HG02642 (cell line): Measurements from ENCODE around the gene KRT82.

Experiments used
- ATAC-seq: cut with Tn5 transposase; IDR thresholded peaks from one replicate; pipeline ENCODE4 v1.9.1; 2021; ENCODE audit warnings: mild to moderate bottlenecking; ENCODE audit not compliant: unreplicated experiment, poor library complexity

Gene KRT82

DNA sequence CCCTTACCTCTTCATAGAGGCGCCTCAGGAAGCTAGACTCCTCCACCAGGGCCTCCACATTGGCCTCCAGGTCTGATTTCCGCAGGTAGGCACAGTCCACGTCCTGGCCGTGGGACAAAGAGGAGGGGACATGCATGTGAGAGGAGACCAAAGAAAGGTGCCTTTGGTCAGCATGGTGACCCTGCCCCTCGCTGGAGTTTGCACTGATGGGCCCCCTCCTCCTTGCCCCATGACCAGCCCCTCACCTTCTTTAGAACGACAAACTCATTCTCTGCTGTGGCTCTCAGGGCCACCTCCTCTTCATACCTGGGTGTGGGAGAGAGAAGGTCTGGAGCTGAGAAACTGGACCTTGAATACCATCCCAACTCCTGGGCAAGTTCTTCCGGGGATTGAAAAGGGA lies 42.1 kb downstream of the KRT82 start:
- no peak for ATAC-seq

GRCh38 chr12:52363111-52363679 lies 42.9 kb downstream of the KRT82 start:
- ATAC-seq, result no peak

GRCh38 chr12:52362118-52362726 lies 43.9 kb downstream of the KRT82 start:
- no peak for ATAC-seq

GRCh38 chr12:52361553-52361952 lies 44.6 kb downstream of the KRT82 start:
- ATAC-seq, result no peak

- no peak for ATAC-seq
Observed at GRCh38 chr12:52360663-52361271, 45.4 kb downstream of the KRT82 start.

- no peak for ATAC-seq
Observed at GRCh38 chr12:52360106-52360662, 46.0 kb downstream of the KRT82 start.

- no peak for ATAC-seq
Observed at GRCh38 chr12:52359621-52360061, 46.5 kb downstream of the KRT82 start.

DNA sequence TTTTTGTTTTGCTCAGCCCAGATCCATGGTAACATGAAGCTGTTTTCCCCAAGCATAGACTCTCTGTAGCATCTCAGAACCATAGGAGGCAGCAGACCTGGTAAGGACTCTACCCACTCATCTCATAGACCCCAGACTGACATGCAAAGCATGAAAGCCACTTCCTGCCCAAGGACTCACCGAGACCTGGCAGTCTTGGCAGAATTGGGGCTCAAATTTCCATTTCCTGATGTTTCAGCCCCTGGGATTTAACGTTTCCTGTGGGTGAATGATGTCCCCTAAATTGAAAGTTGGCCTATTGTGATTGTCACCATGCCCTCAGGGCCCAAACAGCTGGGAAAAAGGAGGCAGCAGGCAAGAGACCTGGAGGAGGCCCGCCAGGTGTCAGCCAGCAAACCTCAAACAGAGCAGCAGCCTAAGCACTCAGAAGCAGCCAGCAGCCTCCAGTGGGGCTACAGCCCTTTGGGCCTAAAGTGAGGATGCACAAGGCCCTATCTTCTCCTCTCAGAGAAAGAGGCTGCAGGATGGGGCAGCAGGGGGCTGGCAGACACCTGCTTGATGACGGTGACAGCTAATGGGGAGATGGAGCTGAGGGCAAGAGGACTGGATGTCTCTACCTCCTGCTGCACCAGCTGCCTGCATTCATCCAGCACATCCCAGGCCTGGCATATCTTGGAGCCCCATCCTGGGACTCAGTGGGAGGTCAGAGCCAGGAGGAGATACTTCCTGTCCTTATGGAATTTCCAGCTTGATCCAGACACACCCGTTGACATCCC lies 47.4 kb downstream of the KRT82 start:
- ATAC-seq, result peak; percentile 95

- ATAC-seq, result no peak
Observed at GRCh38 chr12:52356762-52357580, 49.2 kb downstream of the KRT82 start.

- no peak for ATAC-seq
Observed at GRCh38 chr12:52356031-52356761, 49.9 kb downstream of the KRT82 start.

- ATAC-seq, result no peak
Observed at GRCh38 chr12:52355176-52355575, 51.0 kb downstream of the KRT82 start.

DNA sequence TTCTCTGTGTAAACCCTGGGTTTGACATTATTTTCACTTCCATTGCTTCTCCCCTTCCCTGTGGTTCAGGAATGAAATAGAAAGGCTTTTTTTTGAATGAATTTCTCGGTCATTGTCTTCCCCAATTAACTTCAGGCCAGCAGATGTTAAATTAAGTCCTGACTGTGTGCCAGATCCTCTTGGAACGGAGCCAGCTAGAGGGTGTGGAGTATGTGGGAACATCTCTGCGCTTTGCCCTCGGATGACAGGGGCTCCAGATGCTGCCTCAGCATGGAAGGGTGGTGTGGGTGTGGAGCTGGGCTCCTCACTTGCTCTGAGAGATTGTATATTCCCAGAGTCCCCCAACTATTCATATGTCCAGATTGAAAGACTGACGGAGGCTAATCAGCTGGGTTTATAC lies 51.9 kb downstream of the KRT82 start:
- no peak for ATAC-seq

DNA sequence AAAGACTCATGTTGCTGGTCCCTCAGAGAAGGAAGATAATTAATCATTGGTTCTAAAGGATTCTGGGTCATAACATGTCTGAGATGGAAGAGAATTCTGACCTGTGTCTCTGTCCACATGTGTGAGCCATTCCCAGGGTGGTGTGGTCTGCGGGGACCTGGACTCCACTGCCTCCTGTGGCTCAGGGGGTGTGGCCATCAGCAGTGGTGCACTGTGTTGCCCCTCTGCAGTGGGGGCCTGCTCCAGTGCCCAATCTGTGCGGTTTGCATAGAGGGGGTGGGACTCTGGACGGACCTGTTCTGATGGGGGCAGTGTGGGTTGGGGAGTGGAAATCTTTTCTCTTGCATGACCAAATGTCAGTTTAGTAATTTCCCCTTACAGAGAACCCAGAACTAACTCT lies 52.4 kb downstream of the KRT82 start:
- no peak for ATAC-seq

DNA sequence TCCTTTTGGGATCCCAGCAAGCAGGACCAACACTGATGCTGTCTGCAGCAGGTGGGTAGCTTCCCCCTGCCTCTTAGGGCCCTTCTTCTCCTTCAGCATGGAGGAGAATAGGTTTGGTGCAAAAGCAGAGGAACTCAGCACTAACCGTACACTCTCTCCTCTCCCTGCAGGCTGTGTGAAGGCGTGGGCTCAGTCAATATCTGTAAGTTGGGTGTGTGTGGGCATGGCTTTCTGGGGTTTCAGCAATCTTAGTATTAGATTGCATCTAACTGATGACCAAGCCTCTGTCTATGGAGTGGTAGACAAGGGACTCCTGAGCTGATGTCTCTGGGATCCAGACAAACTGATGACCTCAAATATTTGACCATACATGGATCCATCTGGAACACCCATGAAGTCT lies 53.2 kb downstream of the KRT82 start:
- ATAC-seq, result no peak

DNA sequence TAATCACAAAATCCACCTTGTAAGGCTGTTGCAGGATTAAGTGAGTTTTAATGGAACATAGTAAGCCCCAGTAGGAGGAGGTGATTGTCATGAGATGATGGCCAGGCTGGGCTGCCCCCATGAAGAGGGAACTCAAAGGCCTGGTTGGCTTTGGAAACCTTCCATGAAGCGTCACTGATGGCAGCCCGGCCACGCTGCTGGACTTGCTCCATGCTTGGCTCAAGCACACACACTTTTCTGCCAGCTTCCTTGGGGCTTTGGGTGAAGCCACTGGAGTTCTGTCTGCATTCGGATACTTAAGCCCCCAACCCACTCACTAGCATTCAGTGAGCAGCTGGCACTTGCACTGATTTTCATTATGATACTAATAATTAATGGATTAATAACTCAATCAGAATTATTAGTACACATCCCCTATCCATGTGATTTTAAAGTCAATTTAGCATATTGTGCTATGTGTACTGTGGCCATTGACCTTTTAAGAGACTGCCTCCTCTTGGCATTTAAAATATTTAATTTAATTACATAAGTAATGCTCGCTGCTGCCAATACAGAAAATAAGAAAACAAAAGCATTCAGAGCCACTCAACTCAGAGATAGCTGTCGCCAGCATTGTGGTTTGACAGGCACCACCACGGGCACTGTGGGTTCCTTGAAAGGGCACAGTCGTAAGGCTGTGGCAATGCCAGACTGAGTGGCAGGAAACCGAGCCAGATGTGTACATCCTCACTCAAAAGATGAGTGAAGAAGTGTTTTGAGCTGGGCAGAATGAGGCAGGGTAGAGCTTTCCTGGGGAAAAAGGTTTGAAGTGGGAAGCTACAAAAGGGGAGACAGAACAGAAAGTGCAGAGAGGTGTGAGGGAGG lies 54.7 kb downstream of the KRT82 start:
- no peak for ATAC-seq

DNA sequence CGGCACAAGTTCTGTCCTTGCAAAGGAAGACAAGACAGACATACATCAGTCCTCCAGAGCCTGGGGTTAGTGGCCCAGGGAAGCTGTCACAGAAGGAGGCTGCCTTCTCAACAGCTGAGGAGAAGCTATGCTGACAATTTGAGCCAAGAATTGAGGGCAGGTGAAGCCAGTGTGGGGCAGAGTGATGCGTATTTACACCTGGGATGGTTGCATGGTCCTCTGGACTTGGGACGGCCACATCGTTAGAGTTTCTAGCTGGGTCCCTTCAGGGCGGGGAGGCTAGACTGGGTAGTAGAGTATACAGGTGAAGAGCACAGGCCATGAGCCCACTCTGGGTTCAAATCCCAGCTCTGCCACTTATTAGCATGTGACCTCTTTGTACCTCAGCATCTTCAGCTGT lies 55.3 kb downstream of the KRT82 start:
- ATAC-seq, result no peak

DNA sequence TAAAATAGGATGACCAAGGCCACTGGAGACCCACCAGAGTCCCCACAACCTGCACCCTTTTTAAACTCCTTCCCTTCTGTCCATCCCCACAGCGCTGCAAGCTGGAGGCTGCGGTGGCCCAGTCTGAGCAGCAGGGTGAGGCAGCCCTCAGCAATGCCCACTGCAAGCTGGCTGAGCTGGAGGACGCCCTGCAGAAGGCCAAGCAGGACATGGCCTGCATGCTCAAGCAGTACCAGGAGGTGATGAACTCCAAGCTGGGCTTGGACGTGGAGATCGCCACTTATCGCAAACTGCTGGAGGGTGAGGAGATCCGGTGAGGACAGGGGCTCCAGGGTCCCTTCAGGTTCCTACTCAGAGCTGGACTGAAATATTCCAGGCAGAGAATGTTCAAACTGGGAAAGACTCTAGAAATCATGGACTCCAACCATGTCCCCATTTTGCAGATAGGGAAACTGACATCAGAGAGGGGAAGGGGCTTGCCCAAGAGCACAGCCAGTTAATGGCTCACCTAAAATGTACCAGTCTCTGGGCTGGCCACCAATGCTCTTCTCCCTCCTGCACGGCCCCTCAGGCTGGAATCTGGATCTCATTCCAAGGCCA lies 56.0 kb downstream of the KRT82 start:
- ATAC-seq, result no peak

- no peak for ATAC-seq
Observed at GRCh38 chr12:52349196-52349595, 56.9 kb downstream of the KRT82 start.
